Measurements from ENCODE around the gene RPL29.

Gene RPL29

GRCh38 chr3:52026041-52026440, 30.3 kb upstream of the RPL29 start:
- DNase-seq (ENCODE audit: low read depth, low spot score), result no peak
- WGBS (ENCODE audit: insufficient coverage, insufficient read length), result no CpG with 5 or more reads among the region's 4 CpGs
- H3K27ac ChIP-seq (ENCODE audit: low read length), result no peak overlapping the region

GRCh38 chr3:52025453-52025852, 29.8 kb upstream of the RPL29 start:
- no CpG with 5 or more reads among the region's 7 CpGs for WGBS (ENCODE audit: insufficient coverage, insufficient read length)
- H3K27me3 ChIP-seq (ENCODE audit: control insufficient read depth, insufficient read depth, low read length), result no peaks in the 10 kb centered on the region
- no peaks in the 10 kb centered on the region for H3K4me1 ChIP-seq (ENCODE audit: control insufficient read depth, insufficient read depth, low read length)
- no peaks in the 10 kb centered on the region for H3K36me3 ChIP-seq (ENCODE audit: control insufficient read depth, insufficient read depth, low read length)
- H3K4me3 ChIP-seq (ENCODE audit: low read length), result no peak overlapping the region
- DNase-seq (ENCODE audit: low read depth, low spot score), result no peak
- H3K9me3 ChIP-seq (ENCODE audit: control insufficient read depth, insufficient read depth, low read length), result no peaks in the 10 kb centered on the region
- H3K27ac ChIP-seq (ENCODE audit: low read length), result no peak overlapping the region

More at GRCh38 chr3:52026041-52026440, 30.3 kb upstream of the RPL29 start:
- H3K4me1 ChIP-seq (ENCODE audit: control insufficient read depth, insufficient read depth, low read length), result no peaks in the 10 kb centered on the region
- H3K36me3 ChIP-seq (ENCODE audit: control insufficient read depth, insufficient read depth, low read length), result no peaks in the 10 kb centered on the region
- H3K27me3 ChIP-seq (ENCODE audit: control insufficient read depth, insufficient read depth, low read length), result no peaks in the 10 kb centered on the region
- H3K4me3 ChIP-seq (ENCODE audit: low read length), result no peak overlapping the region
- no peaks in the 10 kb centered on the region for H3K9me3 ChIP-seq (ENCODE audit: control insufficient read depth, insufficient read depth, low read length)

DNA sequence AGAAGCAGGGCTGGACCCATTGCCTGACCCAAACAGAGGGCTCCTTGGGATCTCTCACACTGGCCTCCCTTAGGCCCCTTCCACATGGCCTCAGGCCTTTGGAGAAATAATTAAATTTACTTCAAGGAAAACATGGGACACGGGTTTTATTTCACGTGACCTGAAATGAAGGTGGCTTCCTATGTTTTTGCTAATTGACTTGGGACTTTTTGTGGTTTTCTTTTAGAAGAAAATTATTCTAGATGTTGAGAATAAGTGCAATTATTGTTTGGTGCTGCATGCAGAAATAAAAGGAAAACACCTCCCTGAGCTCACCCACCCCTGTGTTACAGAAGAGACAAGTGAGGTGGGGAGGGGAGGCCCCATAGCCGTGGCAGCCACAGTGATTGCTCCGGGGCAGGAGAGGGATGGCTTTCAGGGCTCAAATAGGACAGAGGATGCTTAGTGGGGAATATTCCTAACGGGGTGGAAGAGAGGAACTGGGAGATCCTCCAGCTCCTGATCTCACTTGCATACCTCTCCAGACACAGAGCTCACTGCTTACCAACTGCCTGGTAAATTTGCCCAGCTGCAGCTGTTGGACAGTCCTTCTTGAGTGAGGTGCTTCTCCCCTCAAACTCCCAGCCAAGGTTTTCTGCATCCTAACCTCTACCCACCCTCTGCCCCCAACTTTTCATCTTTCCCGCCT, 29.2 kb upstream of the RPL29 start:
- Histone ChIP-seq H3K4me3 (ENCODE audit: low read length) (no peak overlapping the region), H3K36me3 (ENCODE audit: control insufficient read depth, insufficient read depth, low read length) (no peaks in the 10 kb centered on the region), H3K27me3 (ENCODE audit: control insufficient read depth, insufficient read depth, low read length) (no peaks in the 10 kb centered on the region), H3K4me1 (ENCODE audit: control insufficient read depth, insufficient read depth, low read length) (no peaks in the 10 kb centered on the region), H3K9me3 (ENCODE audit: control insufficient read depth, insufficient read depth, low read length) (no peaks in the 10 kb centered on the region), H3K27ac (ENCODE audit: low read length) (no peak overlapping the region)
- no peak for DNase-seq (ENCODE audit: low read depth, low spot score)
- WGBS (ENCODE audit: insufficient coverage, insufficient read length), result no CpG with 5 or more reads among the region's 6 CpGs

DNA sequence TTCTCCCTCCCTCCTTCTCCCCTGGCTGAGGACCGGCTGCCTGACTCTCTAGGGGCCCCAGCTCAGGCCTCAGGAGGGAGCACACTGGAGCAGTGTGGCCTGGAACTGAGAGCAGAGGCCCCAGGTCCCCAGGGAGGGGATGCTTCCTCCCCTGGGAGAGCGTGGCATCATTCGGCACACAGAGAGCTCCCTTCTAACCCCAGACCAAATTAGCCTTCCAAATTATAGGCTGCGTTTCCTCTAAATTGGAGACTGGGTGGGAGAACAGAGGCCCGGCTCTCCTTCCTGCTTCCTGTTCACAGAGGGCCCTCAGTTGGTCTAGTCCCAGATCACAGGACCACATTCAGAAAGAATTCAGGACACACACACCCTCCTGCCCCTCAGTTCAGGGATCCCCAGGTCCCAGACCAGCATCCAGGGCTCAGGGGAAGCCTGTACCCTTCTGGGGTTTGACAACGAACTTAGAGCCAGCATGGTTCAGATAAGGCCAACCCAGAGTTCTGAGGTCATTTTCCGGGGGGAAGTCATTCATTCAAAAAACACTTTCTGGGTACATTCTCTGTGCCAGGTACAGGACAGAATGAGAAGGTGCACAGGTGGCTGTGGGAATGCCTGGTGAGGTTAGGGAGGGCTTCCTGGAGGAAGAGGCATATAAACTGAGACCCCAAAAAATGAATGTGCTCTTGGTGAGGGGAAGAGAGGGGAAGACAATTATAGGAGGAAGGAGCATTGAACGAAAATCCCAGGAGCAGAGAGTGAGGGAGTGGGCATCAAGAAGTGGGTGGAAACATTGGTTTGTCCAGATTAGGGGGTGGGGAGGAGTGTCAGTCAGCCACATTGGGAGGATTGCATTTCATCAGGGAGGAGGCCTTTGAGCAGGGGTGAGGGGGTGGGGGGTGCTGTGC, 28.4 kb upstream of the RPL29 start:
- Histone ChIP-seq H3K4me3 (ENCODE audit: low read length) (no peak overlapping the region), H3K4me1 (ENCODE audit: control insufficient read depth, insufficient read depth, low read length) (no peaks in the 10 kb centered on the region), H3K27me3 (ENCODE audit: control insufficient read depth, insufficient read depth, low read length) (no peaks in the 10 kb centered on the region), H3K27ac (ENCODE audit: low read length) (no peak overlapping the region), H3K36me3 (ENCODE audit: control insufficient read depth, insufficient read depth, low read length) (no peaks in the 10 kb centered on the region), H3K9me3 (ENCODE audit: control insufficient read depth, insufficient read depth, low read length) (no peaks in the 10 kb centered on the region)
- no peak for DNase-seq (ENCODE audit: low read depth, low spot score)
- no CpG with 5 or more reads among the region's 8 CpGs for WGBS (ENCODE audit: insufficient coverage, insufficient read length)

DNA sequence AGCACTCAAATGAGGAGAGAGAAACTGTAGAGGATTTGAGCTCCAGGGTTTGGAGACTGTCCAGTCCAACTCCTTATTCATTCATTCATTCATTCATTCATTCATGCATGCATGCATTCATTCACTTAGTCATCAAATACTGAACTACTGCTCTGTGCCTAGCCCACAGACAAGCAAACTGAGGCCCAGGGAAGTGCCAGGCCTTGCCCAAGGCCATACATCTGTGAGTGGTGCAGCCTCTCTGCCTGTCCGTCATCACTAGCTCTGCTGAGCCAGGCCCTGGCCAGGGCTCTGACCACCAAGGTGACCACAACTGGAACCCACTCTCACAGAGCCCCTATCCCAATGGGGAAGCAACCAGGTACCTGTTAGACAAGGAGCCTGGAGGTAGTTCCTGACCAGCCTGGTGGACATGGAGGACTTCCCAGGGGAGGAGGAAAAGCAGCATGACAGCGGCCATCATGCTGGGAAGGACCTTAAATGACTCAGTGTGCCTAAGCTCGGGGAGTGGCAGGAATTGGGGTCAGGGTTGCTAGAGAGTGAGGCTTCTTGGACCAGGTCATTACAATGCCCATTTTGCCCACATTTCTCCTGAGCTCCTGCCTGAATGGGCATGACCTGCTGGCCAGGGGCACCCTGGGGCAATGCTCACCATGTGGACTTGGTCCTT, 27.5 kb upstream of the RPL29 start:
- no peaks in the 10 kb centered on the region for H3K27me3 ChIP-seq (ENCODE audit: control insufficient read depth, insufficient read depth, low read length)
- no peak for DNase-seq (ENCODE audit: low read depth, low spot score)
- H3K4me1 ChIP-seq (ENCODE audit: control insufficient read depth, insufficient read depth, low read length), result no peaks in the 10 kb centered on the region
- no peaks in the 10 kb centered on the region for H3K36me3 ChIP-seq (ENCODE audit: control insufficient read depth, insufficient read depth, low read length)
- no peak overlapping the region for H3K4me3 ChIP-seq (ENCODE audit: low read length)
- no peak overlapping the region for H3K27ac ChIP-seq (ENCODE audit: low read length)
- WGBS (ENCODE audit: insufficient coverage, insufficient read length), result no CpG with 5 or more reads among the region's 3 CpGs
- H3K9me3 ChIP-seq (ENCODE audit: control insufficient read depth, insufficient read depth, low read length), result no peaks in the 10 kb centered on the region

DNA sequence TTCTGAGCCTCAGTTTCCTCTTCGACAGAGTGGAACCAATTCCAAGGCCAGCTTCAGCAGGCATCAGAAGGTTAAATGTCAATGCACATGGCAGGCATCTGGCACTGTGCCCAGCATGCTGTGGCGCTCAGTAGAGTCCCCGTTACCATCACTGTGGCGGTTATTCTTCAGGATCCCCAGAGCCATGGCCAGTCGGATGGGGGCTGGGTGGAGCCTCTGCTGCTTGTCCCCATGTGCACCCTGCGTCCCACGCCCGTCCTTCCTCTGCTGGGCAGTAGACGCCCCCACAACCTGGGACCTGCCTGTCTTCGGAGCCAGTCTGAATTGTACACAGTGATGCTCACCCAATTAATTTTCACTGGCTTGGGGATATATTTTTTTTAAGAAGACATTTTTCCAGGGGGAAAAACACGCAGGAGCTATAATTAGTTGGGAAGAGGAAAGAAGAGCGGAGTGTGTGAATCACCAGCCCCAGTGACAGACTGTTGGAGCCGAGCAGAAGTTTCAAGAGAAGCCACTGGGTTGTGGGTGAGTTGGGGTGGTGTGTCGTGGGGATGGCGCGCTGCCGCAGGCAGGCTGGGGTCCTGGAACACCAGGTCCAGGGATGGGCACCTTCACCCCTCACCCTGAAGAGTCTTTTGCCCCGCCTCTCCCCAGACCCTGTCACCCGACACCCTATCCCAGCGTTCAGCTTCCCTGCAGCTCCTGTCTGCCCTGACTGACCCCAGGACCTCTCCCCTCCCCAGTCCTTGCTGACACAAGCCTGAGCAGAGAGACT, 26.8 kb upstream of the RPL29 start:
- Histone ChIP-seq H3K36me3 (ENCODE audit: control insufficient read depth, insufficient read depth, low read length) (no peaks in the 10 kb centered on the region), H3K27ac (ENCODE audit: low read length) (no peak overlapping the region), H3K4me1 (ENCODE audit: control insufficient read depth, insufficient read depth, low read length) (no peaks in the 10 kb centered on the region), H3K27me3 (ENCODE audit: control insufficient read depth, insufficient read depth, low read length) (no peaks in the 10 kb centered on the region), H3K9me3 (ENCODE audit: control insufficient read depth, insufficient read depth, low read length) (no peaks in the 10 kb centered on the region), H3K4me3 (ENCODE audit: low read length) (no peak overlapping the region)
- DNase-seq (ENCODE audit: low read depth, low spot score), result no peak
- WGBS (ENCODE audit: insufficient coverage, insufficient read length), result no CpG with 5 or more reads among the region's 20 CpGs

- no peaks in the 10 kb centered on the region for H3K4me1 ChIP-seq (ENCODE audit: control insufficient read depth, insufficient read depth, low read length)
- H3K36me3 ChIP-seq (ENCODE audit: control insufficient read depth, insufficient read depth, low read length), result no peaks in the 10 kb centered on the region
- no peaks in the 10 kb centered on the region for H3K27me3 ChIP-seq (ENCODE audit: control insufficient read depth, insufficient read depth, low read length)
- no peak overlapping the region for H3K27ac ChIP-seq (ENCODE audit: low read length)
- H3K4me3 ChIP-seq (ENCODE audit: low read length), result no peak overlapping the region
- H3K9me3 ChIP-seq (ENCODE audit: control insufficient read depth, insufficient read depth, low read length), result no peaks in the 10 kb centered on the region
- WGBS (ENCODE audit: insufficient coverage, insufficient read length), result no CpG with 5 or more reads among the region's 10 CpGs
- DNase-seq (ENCODE audit: low read depth, low spot score), result no peak
These were observed 26.0 kb upstream of the RPL29 start for GRCh38 chr3:52021489-52022268.

- Histone ChIP-seq H3K36me3 (ENCODE audit: control insufficient read depth, insufficient read depth, low read length) (no peaks in the 10 kb centered on the region), H3K9me3 (ENCODE audit: control insufficient read depth, insufficient read depth, low read length) (no peaks in the 10 kb centered on the region), H3K4me1 (ENCODE audit: control insufficient read depth, insufficient read depth, low read length) (no peaks in the 10 kb centered on the region), H3K27ac (ENCODE audit: low read length) (no peak overlapping the region), H3K4me3 (ENCODE audit: low read length) (no peak overlapping the region), H3K27me3 (ENCODE audit: control insufficient read depth, insufficient read depth, low read length) (no peaks in the 10 kb centered on the region)
- no peak for DNase-seq (ENCODE audit: low read depth, low spot score)
- no CpG with 5 or more reads among the region's 7 CpGs for WGBS (ENCODE audit: insufficient coverage, insufficient read length)
These were observed 25.1 kb upstream of the RPL29 start for GRCh38 chr3:52020796-52021195.

DNA sequence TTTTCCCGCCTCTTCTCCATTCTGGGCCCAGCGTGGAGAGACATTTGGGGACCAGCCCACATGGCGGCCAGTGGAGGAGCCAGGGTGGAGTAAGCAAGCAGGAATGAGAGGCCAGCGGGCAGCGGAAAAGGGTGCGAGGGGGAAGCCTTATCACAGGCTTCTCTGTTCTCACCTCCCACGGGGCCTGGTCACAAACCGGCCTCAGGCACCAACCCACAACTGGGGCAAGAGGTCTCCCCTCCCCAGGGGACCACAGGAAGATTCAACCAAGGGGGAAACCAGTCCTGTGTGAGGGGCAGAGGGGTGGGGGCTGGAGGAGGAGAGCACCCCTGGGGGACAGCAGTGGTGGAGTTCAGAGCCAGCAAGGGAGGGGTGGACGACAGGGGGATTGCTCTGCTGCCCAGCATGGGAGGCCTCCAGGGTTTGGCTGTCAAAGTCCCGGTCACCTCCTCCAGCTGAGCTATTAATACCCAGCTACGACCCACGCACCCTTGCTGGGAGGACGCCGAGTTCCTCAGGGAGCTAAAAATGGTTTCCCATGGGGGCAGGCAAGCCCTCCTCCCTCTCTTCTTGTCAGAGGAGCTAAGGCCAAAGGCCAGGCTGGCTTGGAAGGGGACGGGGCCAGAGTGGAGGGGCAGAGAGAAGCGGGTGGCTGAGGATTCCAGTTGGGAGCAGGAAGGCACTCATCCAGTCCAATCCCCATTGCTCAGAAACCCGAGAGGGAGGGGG, 23.8 kb upstream of the RPL29 start:
- Histone ChIP-seq H3K4me1 (ENCODE audit: control insufficient read depth, insufficient read depth, low read length) (no peaks in the 10 kb centered on the region), H3K9me3 (ENCODE audit: control insufficient read depth, insufficient read depth, low read length) (no peaks in the 10 kb centered on the region), H3K27ac (ENCODE audit: low read length) (no peak overlapping the region), H3K36me3 (ENCODE audit: control insufficient read depth, insufficient read depth, low read length) (no peaks in the 10 kb centered on the region), H3K4me3 (ENCODE audit: low read length) (no peak overlapping the region), H3K27me3 (ENCODE audit: control insufficient read depth, insufficient read depth, low read length) (no peaks in the 10 kb centered on the region)
- WGBS (ENCODE audit: insufficient coverage, insufficient read length), result no CpG with 5 or more reads among the region's 17 CpGs
- no peak for DNase-seq (ENCODE audit: low read depth, low spot score)
